ENCODE measurements around the gene TTLL8.

TTLL8 gene

GRCh38 chr22:49996119-49996517, 62.0 kb downstream of the TTLL8 start:
- Histone ChIP-seq H3K9me2 (replicated peaks; ENCODE audit: low read depth, low read length) (no peaks in the 10 kb centered on the region), H3K4me1 (ENCODE audit: insufficient read depth, low read length, poor library complexity, severe bottlenecking) (peaks cover 3% of the 10 kb centered on the region), H2AFZ (ENCODE audit: low read length) (no peak overlapping the region)

GRCh38 chr22:49995361-49996118, 62.6 kb downstream of the TTLL8 start:
- no peak overlapping the region for H3K4me2 ChIP-seq (ENCODE audit: low read depth, low read length, poor library complexity, severe bottlenecking)

More at GRCh38 chr22:49996119-49996517, 62.0 kb downstream of the TTLL8 start:
- Histone ChIP-seq H3K9ac (ENCODE audit: low read depth, low read length, poor library complexity, severe bottlenecking) (no peak overlapping the region), H3K9me3 (ENCODE audit: insufficient read depth, low read depth, low read length) (peaks cover 2% of the 10 kb centered on the region; the same call in 1 of the 2 replicates), H4K20me1 (ENCODE audit: insufficient read depth, low read length, poor library complexity, severe bottlenecking) (no peaks in the 10 kb centered on the region), H3K36me3 (ENCODE audit: insufficient read depth, low read length) (no peaks in the 10 kb centered on the region), H3K4me2 (ENCODE audit: low read depth, low read length, poor library complexity, severe bottlenecking) (no peak overlapping the region), H3K27me3 (ENCODE audit: insufficient read depth, low read length, poor library complexity, severe bottlenecking) (no peaks in the 10 kb centered on the region), H3K79me2 (ENCODE audit: insufficient read depth, low read length) (no peaks in the 10 kb centered on the region), H3K4me3 (ENCODE audit: low read length, poor library complexity, severe bottlenecking) (no peak overlapping the region), H3F3A (ENCODE audit: low read depth) (no peaks in the 10 kb centered on the region)
- TF ChIP-seq EZH2phosphoT487 (IDR thresholded peaks at IDR 0.05; ENCODE audit: borderline replicate concordance) (no peak), CTCF (conservative IDR thresholded peaks at IDR 0.05; ENCODE audit: low read length) (no peak)

GRCh38 chr22:49995041-49995360, 63.1 kb downstream of the TTLL8 start:
- no peak for TF ChIP-seq CTCF (conservative IDR thresholded peaks at IDR 0.05; ENCODE audit: low read length)
- no peak for TF ChIP-seq EZH2phosphoT487 (IDR thresholded peaks at IDR 0.05; ENCODE audit: borderline replicate concordance)
- Histone ChIP-seq H2AFZ (ENCODE audit: low read length) (no peak overlapping the region), H3F3A (ENCODE audit: low read depth) (no peaks in the 10 kb centered on the region), H3K27me3 (ENCODE audit: insufficient read depth, low read length, poor library complexity, severe bottlenecking) (no peaks in the 10 kb centered on the region), H3K79me2 (ENCODE audit: insufficient read depth, low read length) (no peaks in the 10 kb centered on the region), H3K4me2 (ENCODE audit: low read depth, low read length, poor library complexity, severe bottlenecking) (no peak overlapping the region), H3K4me1 (ENCODE audit: insufficient read depth, low read length, poor library complexity, severe bottlenecking) (peaks cover 3% of the 10 kb centered on the region), H3K9me2 (replicated peaks; ENCODE audit: low read depth, low read length) (no peaks in the 10 kb centered on the region), H3K4me3 (ENCODE audit: low read length, poor library complexity, severe bottlenecking) (no peak overlapping the region), H4K20me1 (ENCODE audit: insufficient read depth, low read length, poor library complexity, severe bottlenecking) (no peaks in the 10 kb centered on the region), H3K9ac (ENCODE audit: low read depth, low read length, poor library complexity, severe bottlenecking) (no peak overlapping the region), H3K36me3 (ENCODE audit: insufficient read depth, low read length) (no peaks in the 10 kb centered on the region), H3K9me3 (ENCODE audit: insufficient read depth, low read depth, low read length) (peaks cover 5% of the 10 kb centered on the region; the same call in 1 of the 2 replicates)

More at GRCh38 chr22:49995361-49996118, 62.6 kb downstream of the TTLL8 start:
- H3K9me3 ChIP-seq (ENCODE audit: insufficient read depth, low read depth, low read length) = peaks cover 5% of the 10 kb centered on the region; the same call in 1 of the 2 replicates
- H3K27me3 ChIP-seq (ENCODE audit: insufficient read depth, low read length, poor library complexity, severe bottlenecking) = no peaks in the 10 kb centered on the region
- H3K9me2 ChIP-seq (replicated peaks; ENCODE audit: low read depth, low read length) = no peaks in the 10 kb centered on the region
- no peak overlapping the region for H3K4me3 ChIP-seq (ENCODE audit: low read length, poor library complexity, severe bottlenecking)
- H3K9ac ChIP-seq (ENCODE audit: low read depth, low read length, poor library complexity, severe bottlenecking) = no peak overlapping the region
- no peaks in the 10 kb centered on the region for H3K36me3 ChIP-seq (ENCODE audit: insufficient read depth, low read length)
- H3F3A ChIP-seq (ENCODE audit: low read depth) = no peaks in the 10 kb centered on the region
- TF ChIP-seq EZH2phosphoT487 (IDR thresholded peaks at IDR 0.05; ENCODE audit: borderline replicate concordance) = no peak
- TF ChIP-seq CTCF (conservative IDR thresholded peaks at IDR 0.05; ENCODE audit: low read length) = no peak
- no peak overlapping the region for H2AFZ ChIP-seq (ENCODE audit: low read length)
- no peaks in the 10 kb centered on the region for H3K79me2 ChIP-seq (ENCODE audit: insufficient read depth, low read length)
- no peaks in the 10 kb centered on the region for H4K20me1 ChIP-seq (ENCODE audit: insufficient read depth, low read length, poor library complexity, severe bottlenecking)
- H3K4me1 ChIP-seq (ENCODE audit: insufficient read depth, low read length, poor library complexity, severe bottlenecking) = peaks cover 3% of the 10 kb centered on the region

All from Loucy (cell line).